ENCODE results near the gene ANKRD39. TPM values are rescaled to one million over a fixed set of nuclear protein-coding genes. Genes with fewer than 3 reads are reported as not detected.
"Not testable (repeated sequence)": the region's sequence is repeated elsewhere in the genome, so short reads cannot be mapped to it uniquely, and the experiment has no call there.

ANKRD39 gene
- total RNA-seq, 2 donors from 2014 or later: 16.8 to 18.6 TPM

GRCh38 chr2:96806468-96807126 is 51.2 kb downstream of the ANKRD39 start:
- H3K27ac Mint-ChIP-seq: peak overlapping the region; percentile 99
- peak in 2 of 3 donors; percentile 18 to 24 for DNase-seq
- peaks cover 20% of the 10 kb centered on the region for H3K4me1 Mint-ChIP-seq
- ATAC-seq: peak; percentile 87
- peak overlapping the region; percentile 83 for H3K4me3 Mint-ChIP-seq
- H3K36me3 Mint-ChIP-seq (ENCODE audit: low read depth): no peaks in the 10 kb centered on the region
- no peaks in the 10 kb centered on the region for H3K9me3 ChIP-seq (ENCODE audit: control insufficient read depth, low read length, poor library complexity, severe bottlenecking)
- no peaks in the 10 kb centered on the region for H3K27me3 Mint-ChIP-seq

GRCh38 chr2:96805946-96806345 is 51.9 kb downstream of the ANKRD39 start:
- H3K4me1 Mint-ChIP-seq: peaks cover 19% of the 10 kb centered on the region
- H3K36me3 Mint-ChIP-seq (ENCODE audit: low read depth); DNase-seq; H3K9me3 ChIP-seq (ENCODE audit: control insufficient read depth, low read length, poor library complexity, severe bottlenecking); H3K27me3 Mint-ChIP-seq; ATAC-seq: not testable (repeated sequence)
- H3K27ac Mint-ChIP-seq: peak overlapping the region; percentile 99
- peak overlapping the region; percentile 83 for H3K4me3 Mint-ChIP-seq

GRCh38 chr2:96804986-96805385 is 52.8 kb downstream of the ANKRD39 start:
- Mint-ChIP-seq H3K36me3 (ENCODE audit: low read depth) (no peaks in the 10 kb centered on the region), H3K27me3 (no peaks in the 10 kb centered on the region), H3K4me3 (no peak overlapping the region), H3K4me1 (peaks cover 18% of the 10 kb centered on the region), H3K27ac (no peak overlapping the region)
- no peak for DNase-seq
- H3K9me3 ChIP-seq (ENCODE audit: control insufficient read depth, low read length, poor library complexity, severe bottlenecking): no peaks in the 10 kb centered on the region
- ATAC-seq: no peak

- H3K27ac Mint-ChIP-seq: no peak overlapping the region
- H3K9me3 ChIP-seq (ENCODE audit: control insufficient read depth, low read length, poor library complexity, severe bottlenecking): no peaks in the 10 kb centered on the region
- no peak overlapping the region for H3K4me3 Mint-ChIP-seq
- ATAC-seq (no peak), DNase-seq (no peak)
- peaks cover 13% of the 10 kb centered on the region for H3K4me1 Mint-ChIP-seq
- H3K27me3 Mint-ChIP-seq: no peaks in the 10 kb centered on the region
- peaks cover 7% of the 10 kb centered on the region for H3K36me3 Mint-ChIP-seq (ENCODE audit: low read depth)
These were observed 55.1 kb downstream of the ANKRD39 start for GRCh38 chr2:96802721-96803120.

- Mint-ChIP-seq H3K36me3 (ENCODE audit: low read depth) (peaks cover 7% of the 10 kb centered on the region), H3K27ac (no peak overlapping the region), H3K4me1 (peaks cover 12% of the 10 kb centered on the region), H3K27me3 (no peaks in the 10 kb centered on the region), H3K4me3 (no peak overlapping the region)
- peak; percentile 16 for ATAC-seq
- peak in 1 of 3 donors; percentile 15 for DNase-seq
- H3K9me3 ChIP-seq (ENCODE audit: control insufficient read depth, low read length, poor library complexity, severe bottlenecking): no peaks in the 10 kb centered on the region
These were observed 55.8 kb downstream of the ANKRD39 start for GRCh38 chr2:96801786-96802595.

DNA sequence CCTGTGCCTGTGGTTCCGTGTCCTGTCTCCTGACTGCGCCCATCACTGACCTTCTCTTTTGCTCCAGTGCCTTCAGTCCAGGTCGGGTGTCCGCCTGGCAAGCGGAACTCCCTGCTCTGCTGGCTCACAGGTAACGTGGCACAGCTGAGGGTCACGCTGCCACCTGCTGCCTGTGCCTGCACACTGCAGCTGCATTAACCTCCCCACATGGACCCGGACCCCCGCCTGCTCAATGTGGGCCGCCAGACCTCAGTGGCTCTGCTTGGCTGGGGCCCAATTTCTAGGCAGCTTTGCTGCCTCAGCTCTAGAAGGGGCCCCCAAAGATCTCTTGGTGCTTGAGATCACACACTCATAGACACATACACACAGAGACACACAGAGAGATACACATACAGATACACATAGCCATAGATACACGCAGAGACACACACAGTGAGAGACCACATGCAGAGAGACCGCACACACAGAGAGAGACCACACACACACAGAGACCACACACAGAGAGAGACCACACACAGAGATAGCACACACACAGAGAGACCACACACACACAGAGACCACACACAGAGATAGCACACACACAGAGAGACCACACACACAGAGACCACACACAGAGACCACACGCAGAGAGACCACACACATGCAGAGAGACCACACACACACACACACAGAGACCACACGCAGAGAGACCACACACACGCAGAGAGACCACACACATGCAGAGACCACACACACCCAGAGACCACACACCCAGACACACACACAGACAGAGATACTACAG is 56.6 kb downstream of the ANKRD39 start:
- H3K9me3 ChIP-seq (ENCODE audit: control insufficient read depth, low read length, poor library complexity, severe bottlenecking): no peaks in the 10 kb centered on the region
- DNase-seq (peak; percentile 40 to 64 (median 42)), ATAC-seq (peak; percentile 96)
- Mint-ChIP-seq H3K36me3 (ENCODE audit: low read depth) (peaks cover 7% of the 10 kb centered on the region), H3K27ac (no peak overlapping the region), H3K4me3 (no peak overlapping the region), H3K4me1 (peaks cover 4% of the 10 kb centered on the region), H3K27me3 (no peaks in the 10 kb centered on the region)

- DNase-seq (no peak), ATAC-seq (peak; percentile 38)
- Mint-ChIP-seq H3K27ac (no peak overlapping the region), H3K36me3 (ENCODE audit: low read depth) (peaks cover 7% of the 10 kb centered on the region), H3K4me3 (no peak overlapping the region), H3K27me3 (no peaks in the 10 kb centered on the region), H3K4me1 (peaks cover 2% of the 10 kb centered on the region)
- H3K9me3 ChIP-seq (ENCODE audit: control insufficient read depth, low read length, poor library complexity, severe bottlenecking): no peaks in the 10 kb centered on the region
These were observed 57.5 kb downstream of the ANKRD39 start for GRCh38 chr2:96800061-96801004.

GRCh38 chr2:96799623-96799935 is 58.2 kb downstream of the ANKRD39 start:
- peaks cover 2% of the 10 kb centered on the region for H3K4me1 Mint-ChIP-seq
- DNase-seq (no peak), ATAC-seq (no peak)
- no peaks in the 10 kb centered on the region for H3K27me3 Mint-ChIP-seq
- H3K9me3 ChIP-seq (ENCODE audit: control insufficient read depth, low read length, poor library complexity, severe bottlenecking): no peaks in the 10 kb centered on the region
- H3K4me3 Mint-ChIP-seq: no peak overlapping the region
- H3K27ac Mint-ChIP-seq: no peak overlapping the region
- H3K36me3 Mint-ChIP-seq (ENCODE audit: low read depth): peaks cover 7% of the 10 kb centered on the region

- Mint-ChIP-seq H3K27me3 (no peaks in the 10 kb centered on the region), H3K27ac (no peak overlapping the region), H3K36me3 (ENCODE audit: low read depth) (peaks cover 7% of the 10 kb centered on the region), H3K4me1 (peaks cover 2% of the 10 kb centered on the region), H3K4me3 (no peak overlapping the region)
- no peaks in the 10 kb centered on the region for H3K9me3 ChIP-seq (ENCODE audit: control insufficient read depth, low read length, poor library complexity, severe bottlenecking)
- DNase-seq (no peak), ATAC-seq (no peak)
These were observed 58.8 kb downstream of the ANKRD39 start for GRCh38 chr2:96798733-96799622.
